GM19025 (cell line): ENCODE results near the gene OSGIN1.

Experiments used
- ATAC-seq: cut with Tn5 transposase; IDR thresholded peaks from one replicate; pipeline ENCODE4 v1.9.1; 2021; ENCODE audit warnings: mild to moderate bottlenecking, low read depth, moderate library complexity; ENCODE audit not compliant: unreplicated experiment

Gene OSGIN1

DNA sequence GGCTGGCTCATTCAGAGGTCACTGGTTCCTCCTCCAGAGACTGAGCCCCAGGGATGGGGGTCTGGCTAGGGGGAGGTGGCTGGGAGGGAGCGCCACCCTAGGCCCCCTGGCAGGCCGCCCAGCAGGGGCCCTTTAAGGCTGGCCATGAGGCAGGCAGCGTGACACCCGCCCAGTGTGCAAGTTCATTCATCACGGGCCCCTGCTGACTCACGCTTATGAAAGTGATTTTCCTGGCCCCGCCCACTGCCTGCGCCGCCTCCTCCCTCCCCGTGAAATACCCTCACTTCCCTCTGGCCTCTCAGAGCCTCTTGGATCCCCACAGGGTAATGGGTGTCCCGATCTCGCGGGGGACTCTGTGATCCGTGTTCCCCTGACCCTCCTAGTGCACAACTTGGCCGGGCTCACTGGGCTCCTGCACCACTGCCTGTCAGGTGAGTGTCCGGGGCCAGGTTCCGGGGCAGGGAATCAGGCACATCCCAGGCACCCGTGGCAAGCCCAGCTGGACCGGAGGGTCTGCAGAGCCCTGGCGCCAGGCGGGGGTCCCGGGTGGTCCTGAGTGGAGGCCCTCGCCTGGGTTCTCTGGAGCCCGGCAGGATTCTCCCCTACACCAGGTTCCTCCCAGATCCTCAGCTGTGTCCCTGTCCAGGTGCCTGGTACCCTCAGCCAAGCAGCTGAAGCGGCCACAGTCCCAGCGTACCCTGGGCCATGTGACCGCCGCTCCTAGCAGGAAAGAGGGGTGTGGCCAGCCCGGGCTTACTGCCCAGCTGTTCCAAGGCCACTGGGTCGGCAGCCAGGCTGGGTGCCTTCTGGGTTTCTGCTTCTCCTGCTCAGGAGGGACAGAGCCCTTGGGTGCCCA is at the start of gene OSGIN1:
TSS of gene OSGIN1 (plus strand) at position 301 of the 856 bp plus-strand sequence. CDS start 4,432 bp downstream, outside the sequence.
- ATAC-seq: peak; percentile 61

GRCh38 chr16:83903751-83904150 is 49.3 kb upstream of the OSGIN1 start:
- no peak for ATAC-seq

GRCh38 chr16:83906683-83907082 is 46.4 kb upstream of the OSGIN1 start:
- no peak for ATAC-seq

GRCh38 chr16:83907111-83907510 is 45.9 kb upstream of the OSGIN1 start:
- ATAC-seq: no peak

DNA sequence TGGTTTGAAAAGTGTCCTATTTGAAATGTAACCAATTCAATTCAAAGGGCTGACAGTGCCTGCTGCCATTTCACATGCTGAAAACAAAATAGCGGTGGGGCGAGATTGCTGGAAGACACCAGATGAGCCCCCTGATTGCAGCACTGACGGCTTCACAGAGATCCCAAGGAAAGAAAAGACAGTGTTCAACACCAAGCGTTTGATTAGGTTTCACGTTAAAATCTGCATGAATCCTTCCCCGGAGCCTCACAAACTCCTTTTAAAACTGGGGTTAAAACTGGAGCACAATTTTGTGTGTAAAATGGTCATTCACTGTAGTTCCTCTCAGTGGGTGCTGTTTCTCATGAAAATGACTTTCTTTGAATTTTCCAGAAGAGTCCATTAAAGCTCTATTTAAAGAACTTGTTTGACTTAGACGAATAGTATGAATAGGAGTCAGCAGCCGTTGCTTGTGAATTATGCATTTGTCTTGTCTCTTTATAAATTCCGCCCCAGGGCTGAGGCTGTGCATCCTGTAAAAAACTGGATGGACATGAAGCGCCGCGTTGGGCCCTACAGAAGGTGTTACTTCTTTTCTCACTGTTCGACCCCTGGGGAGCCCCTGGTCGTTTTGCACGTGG is 45.3 kb upstream of the OSGIN1 start:
- no peak for ATAC-seq

GRCh38 chr16:83908798-83909197 is 44.2 kb upstream of the OSGIN1 start:
- no peak for ATAC-seq

DNA sequence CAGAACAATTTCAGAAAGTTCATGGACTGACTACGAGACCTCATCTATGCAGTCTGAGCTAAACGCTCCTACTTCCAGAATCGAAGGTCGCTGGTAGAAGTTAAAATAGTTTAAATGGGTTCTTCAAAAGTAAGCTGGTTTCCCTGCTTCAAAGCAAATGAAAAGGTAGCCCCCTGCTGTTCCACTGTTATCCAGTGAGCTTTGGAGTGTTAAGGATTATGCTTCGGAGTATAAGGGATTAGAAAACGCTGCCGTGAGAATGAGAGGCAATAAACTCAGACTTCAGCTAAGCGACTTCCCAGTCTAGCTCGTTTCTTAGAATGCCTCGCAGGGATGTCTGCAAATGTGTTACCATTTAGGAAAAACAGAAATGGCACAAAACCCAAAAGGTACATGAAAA is 41.8 kb upstream of the OSGIN1 start:
- ATAC-seq: no peak

- no peak for ATAC-seq
Measured at GRCh38 chr16:83912519-83913244, 40.4 kb upstream of the OSGIN1 start.

DNA sequence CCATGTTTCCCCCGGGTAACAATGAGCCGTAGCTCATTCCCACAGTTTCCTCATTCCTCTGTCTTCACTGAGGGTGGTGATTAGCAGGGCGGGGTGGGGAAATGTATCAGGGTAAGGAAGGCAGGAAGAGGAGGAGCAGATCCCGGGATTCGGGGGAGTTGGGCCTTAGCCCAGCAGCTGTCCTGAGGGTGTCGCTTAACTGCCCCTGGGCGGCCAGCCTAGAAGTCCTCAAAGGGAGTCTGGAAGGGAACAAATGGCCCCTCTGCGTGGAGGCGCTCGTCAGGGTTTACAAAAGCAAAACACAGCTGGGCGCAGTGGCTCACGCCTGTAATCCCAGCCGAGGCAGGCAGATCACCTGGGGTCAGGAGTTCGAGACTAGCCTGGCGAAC is 39.8 kb upstream of the OSGIN1 start:
- no peak for ATAC-seq

GRCh38 chr16:83914091-83914710 is 38.8 kb upstream of the OSGIN1 start:
- ATAC-seq: no peak

DNA sequence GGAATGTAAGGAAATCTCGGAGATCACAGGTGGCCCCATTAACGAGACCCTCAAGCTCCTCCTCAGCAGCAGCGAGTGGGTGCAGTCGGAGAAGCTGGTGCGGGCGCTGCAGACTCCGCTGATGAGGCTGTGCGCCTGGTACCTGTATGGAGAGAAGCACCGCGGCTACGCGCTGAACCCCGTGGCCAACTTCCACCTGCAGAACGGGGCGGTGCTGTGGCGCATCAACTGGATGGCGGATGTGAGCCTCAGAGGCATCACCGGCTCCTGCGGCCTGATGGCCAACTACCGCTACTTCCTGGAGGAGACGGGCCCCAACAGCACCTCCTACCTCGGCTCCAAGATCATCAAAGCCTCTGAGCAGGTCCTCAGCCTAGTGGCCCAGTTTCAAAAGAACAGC is 38.0 kb upstream of the OSGIN1 start:
- no peak for ATAC-seq

DNA sequence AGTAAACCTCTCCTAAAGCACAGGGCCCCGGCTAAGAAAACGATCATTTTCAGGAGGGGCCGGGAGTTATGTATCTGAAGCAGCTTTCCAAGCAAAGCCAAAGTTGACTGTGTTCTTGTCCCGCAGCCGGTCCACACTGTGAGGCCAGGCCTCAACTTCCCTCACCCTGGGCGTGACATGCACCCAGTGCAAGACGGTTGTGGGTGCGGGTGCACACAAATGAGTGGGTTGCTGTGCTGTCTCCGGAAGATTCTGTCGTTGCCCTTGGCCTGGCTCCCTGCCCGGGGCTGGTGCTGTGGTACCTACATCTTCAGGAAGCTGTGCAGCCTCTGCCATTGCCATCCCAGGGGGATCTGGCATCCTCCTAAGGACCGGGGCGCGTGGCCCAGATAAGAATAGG is 37.5 kb upstream of the OSGIN1 start:
- no peak for ATAC-seq

GRCh38 chr16:83917152-83918120 is 35.6 kb upstream of the OSGIN1 start:
- no peak for ATAC-seq

- ATAC-seq: no peak
Measured at GRCh38 chr16:83920894-83921491, 32.0 kb upstream of the OSGIN1 start.

- no peak for ATAC-seq
Measured at GRCh38 chr16:83923581-83924365, 29.3 kb upstream of the OSGIN1 start.

GRCh38 chr16:83924686-83925085 is 28.4 kb upstream of the OSGIN1 start:
- no peak for ATAC-seq

- no peak for ATAC-seq
Measured at GRCh38 chr16:83925095-83925905, 27.7 kb upstream of the OSGIN1 start.
